Measurements from ENCODE around the gene MIEN1. TPM values are rescaled to one million over a fixed set of nuclear protein-coding genes. Genes with fewer than 3 reads are reported as not detected.

The MIEN1 gene
- total RNA-seq, 1 donor from 2014 or later = 52.7 TPM

DNA sequence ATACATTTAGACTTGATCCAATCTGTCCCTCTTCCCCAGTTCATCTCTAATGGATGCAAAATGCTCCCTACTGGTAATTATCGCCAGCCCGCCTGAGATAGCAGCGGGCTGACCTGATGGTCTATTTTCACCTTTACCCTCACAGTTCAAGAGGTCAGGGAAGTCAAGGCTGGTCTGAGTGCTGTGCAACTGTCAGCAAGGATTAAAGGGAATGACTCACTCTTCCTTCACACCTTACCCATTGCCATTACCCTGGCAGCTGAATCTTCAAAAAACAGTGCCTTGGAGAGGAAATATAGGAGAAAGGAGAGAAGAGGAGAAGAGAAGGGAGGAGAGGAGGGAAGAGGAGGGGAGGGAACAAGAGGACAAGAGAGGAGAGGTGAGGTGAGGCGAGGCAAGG is 43.7 kb upstream of the MIEN1 start:
- Mint-ChIP-seq H3K27me3 (ENCODE audit: unreplicated experiment) (peaks cover 74% of the 10 kb centered on the region), H3K36me3 (ENCODE audit: unreplicated experiment) (no peaks in the 10 kb centered on the region), H3K27ac (ENCODE audit: unreplicated experiment) (no peak overlapping the region), H3K4me3 (ENCODE audit: unreplicated experiment) (no peak overlapping the region), H3K9me3 (ENCODE audit: unreplicated experiment) (no peaks in the 10 kb centered on the region), H3K4me1 (ENCODE audit: unreplicated experiment) (no peaks in the 10 kb centered on the region)
- no peak for DNase-seq (ENCODE audit: extremely low spot score, unreplicated experiment)
- TF ChIP-seq, protein P1, sequence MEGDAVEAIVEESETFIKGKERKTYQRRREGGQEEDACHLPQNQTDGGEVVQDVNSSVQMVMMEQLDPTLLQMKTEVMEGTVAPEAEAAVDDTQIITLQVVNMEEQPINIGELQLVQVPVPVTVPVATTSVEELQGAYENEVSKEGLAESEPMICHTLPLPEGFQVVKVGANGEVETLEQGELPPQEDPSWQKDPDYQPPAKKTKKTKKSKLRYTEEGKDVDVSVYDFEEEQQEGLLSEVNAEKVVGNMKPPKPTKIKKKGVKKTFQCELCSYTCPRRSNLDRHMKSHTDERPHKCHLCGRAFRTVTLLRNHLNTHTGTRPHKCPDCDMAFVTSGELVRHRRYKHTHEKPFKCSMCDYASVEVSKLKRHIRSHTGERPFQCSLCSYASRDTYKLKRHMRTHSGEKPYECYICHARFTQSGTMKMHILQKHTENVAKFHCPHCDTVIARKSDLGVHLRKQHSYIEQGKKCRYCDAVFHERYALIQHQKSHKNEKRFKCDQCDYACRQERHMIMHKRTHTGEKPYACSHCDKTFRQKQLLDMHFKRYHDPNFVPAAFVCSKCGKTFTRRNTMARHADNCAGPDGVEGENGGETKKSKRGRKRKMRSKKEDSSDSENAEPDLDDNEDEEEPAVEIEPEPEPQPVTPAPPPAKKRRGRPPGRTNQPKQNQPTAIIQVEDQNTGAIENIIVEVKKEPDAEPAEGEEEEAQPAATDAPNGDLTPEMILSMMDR (IDR thresholded peaks at IDR 0.05) = no peak

DNA sequence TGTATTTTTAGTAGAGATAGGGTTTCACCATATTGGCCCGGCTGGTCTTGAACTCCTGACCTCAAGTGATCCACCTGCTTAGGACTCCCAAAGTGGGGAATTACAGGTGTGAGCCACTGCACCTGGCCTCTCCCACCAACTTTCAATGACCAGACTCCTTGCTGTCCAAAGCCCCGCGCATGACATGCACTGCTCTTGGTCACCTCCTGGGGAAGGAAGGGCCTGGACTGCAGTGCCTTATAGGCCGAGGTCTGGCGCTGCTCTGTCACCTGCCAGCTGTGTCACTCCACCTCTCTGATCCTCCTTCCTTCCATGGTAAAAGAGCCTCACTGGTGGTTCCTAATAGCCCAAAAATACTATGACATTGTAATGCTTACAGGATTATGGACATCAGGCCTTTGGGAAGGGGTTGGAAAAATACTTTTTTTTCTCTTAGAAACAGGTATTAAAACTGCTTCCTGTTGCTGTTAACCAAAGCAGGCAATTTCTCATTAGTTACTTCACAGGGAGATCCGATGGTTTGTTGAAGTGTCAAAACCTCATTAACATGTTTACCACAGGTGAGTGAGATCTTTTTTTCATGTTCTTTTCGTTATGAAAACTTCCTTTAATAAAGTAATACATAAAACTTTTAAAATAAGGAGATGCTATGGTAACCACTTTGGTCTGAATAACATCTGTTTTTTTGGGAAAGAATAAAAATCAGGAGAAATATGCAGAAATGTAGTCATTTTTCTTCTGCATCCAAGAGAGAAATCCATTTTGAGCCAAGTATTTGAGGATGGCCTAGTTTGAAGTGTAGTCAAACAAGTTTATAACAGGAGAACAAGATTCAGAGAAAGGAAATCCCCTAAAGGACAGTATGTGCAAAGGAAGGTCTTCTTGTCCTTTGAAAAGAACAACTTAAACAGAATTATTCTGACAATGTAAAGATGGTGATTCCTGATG is 42.9 kb upstream of the MIEN1 start:
- H3K4me3 Mint-ChIP-seq (ENCODE audit: unreplicated experiment) = no peak overlapping the region
- H3K36me3 Mint-ChIP-seq (ENCODE audit: unreplicated experiment) = no peaks in the 10 kb centered on the region
- no peak overlapping the region for H3K27ac Mint-ChIP-seq (ENCODE audit: unreplicated experiment)
- H3K27me3 Mint-ChIP-seq (ENCODE audit: unreplicated experiment) = peaks cover 80% of the 10 kb centered on the region
- H3K4me1 Mint-ChIP-seq (ENCODE audit: unreplicated experiment) = no peaks in the 10 kb centered on the region
- no peak for DNase-seq (ENCODE audit: extremely low spot score, unreplicated experiment)
- no peaks in the 10 kb centered on the region for H3K9me3 Mint-ChIP-seq (ENCODE audit: unreplicated experiment)
- TF ChIP-seq, protein P1 (IDR thresholded peaks at IDR 0.05) = no peak

DNA sequence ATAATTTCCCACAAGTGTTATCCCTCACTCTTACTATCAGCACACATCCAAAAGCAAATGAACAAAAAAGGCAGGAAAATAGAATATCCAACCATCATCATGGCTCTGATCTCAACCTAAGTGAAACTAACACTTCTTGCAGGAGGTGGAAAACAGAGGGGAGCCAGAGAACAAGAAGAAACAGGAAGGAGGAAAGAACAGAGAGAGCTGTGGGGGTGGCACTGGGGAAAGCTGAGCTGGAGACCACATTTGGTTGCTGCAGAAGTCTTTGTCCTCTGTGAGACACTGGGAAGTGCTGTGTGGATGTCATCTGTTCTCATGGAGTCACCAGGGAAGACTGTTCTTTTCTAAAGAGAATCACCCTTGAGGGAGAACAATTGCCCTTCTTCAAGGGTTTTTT is 42.1 kb upstream of the MIEN1 start:
- no peaks in the 10 kb centered on the region for H3K4me1 Mint-ChIP-seq (ENCODE audit: unreplicated experiment)
- no peak overlapping the region for H3K27ac Mint-ChIP-seq (ENCODE audit: unreplicated experiment)
- H3K36me3 Mint-ChIP-seq (ENCODE audit: unreplicated experiment) = no peaks in the 10 kb centered on the region
- H3K27me3 Mint-ChIP-seq (ENCODE audit: unreplicated experiment) = peaks cover 78% of the 10 kb centered on the region
- TF ChIP-seq, protein P1 (IDR thresholded peaks at IDR 0.05) = no peak
- DNase-seq (ENCODE audit: extremely low spot score, unreplicated experiment) = no peak
- H3K9me3 Mint-ChIP-seq (ENCODE audit: unreplicated experiment) = no peaks in the 10 kb centered on the region
- no peak overlapping the region for H3K4me3 Mint-ChIP-seq (ENCODE audit: unreplicated experiment)

DNA sequence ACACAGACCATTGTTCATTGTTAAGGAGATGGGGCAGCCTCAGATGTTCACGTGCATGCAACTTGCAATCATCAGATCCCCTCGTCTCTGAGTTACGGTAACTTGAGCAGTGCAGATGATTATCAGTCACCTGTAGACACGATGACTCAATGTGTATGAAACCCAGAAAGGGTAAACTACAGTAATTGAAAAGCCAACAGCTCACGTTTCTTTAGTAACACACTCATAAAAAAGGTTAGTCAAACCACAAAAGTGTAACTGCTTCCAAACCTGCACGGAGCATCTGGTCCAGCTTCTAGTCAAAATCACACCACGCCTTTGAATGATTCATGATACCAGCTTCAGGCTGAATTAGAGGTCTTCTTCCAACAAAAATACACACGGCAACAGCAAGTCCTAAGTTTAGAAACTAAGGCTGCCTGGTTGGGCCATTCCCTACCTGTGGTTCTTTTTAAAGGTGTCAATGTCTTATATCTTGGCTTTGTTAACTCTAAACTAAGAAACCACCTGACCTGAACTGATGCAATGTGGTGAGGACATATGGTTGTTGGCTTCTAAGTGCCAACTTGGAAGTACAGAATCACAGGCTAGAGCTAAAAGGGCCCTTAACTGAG is 39.7 kb upstream of the MIEN1 start:
- Mint-ChIP-seq H3K27me3 (ENCODE audit: unreplicated experiment) (peaks cover 81% of the 10 kb centered on the region), H3K36me3 (ENCODE audit: unreplicated experiment) (no peaks in the 10 kb centered on the region), H3K4me3 (ENCODE audit: unreplicated experiment) (no peak overlapping the region), H3K27ac (ENCODE audit: unreplicated experiment) (no peak overlapping the region), H3K4me1 (ENCODE audit: unreplicated experiment) (no peaks in the 10 kb centered on the region), H3K9me3 (ENCODE audit: unreplicated experiment) (no peaks in the 10 kb centered on the region)
- TF ChIP-seq, protein P1 (IDR thresholded peaks at IDR 0.05) = no peak
- DNase-seq (ENCODE audit: extremely low spot score, unreplicated experiment) = no peak

DNA sequence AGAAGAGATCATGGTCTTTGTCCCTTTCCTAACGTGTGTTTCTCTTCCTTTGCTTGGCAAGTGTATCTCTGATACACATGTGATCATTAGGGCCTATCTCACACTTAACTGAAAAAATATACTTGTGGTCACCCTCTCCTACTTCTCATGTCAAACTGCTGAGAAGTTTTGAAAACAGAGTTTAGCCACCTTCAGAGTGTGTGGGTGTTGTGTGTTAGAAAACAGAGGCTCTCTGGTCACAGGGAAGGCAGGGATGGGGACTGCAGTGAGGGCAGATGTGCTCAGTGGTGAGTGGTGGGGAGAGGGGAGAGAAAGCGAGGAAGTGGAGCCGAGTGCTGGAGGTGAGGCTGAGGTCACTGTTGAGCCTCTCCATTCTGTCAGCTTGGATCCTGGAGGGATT is 36.8 kb upstream of the MIEN1 start:
- Mint-ChIP-seq H3K9me3 (ENCODE audit: unreplicated experiment) (no peaks in the 10 kb centered on the region), H3K27me3 (ENCODE audit: unreplicated experiment) (peaks cover 71% of the 10 kb centered on the region), H3K4me3 (ENCODE audit: unreplicated experiment) (no peak overlapping the region), H3K4me1 (ENCODE audit: unreplicated experiment) (peaks cover 8% of the 10 kb centered on the region), H3K36me3 (ENCODE audit: unreplicated experiment) (no peaks in the 10 kb centered on the region), H3K27ac (ENCODE audit: unreplicated experiment) (no peak overlapping the region)
- TF ChIP-seq, protein P1 (IDR thresholded peaks at IDR 0.05) = no peak
- DNase-seq (ENCODE audit: extremely low spot score, unreplicated experiment) = no peak
